ENCODE results near the gene RALGAPA2.

GRCh38 chr20:20367575-20368417 is 344.6 kb downstream of the RALGAPA2 start, which contains the start of gene INSM1:
- TF ChIP-seq MXI1 (IDR thresholded peaks at IDR 0.05; ENCODE audit: low read depth, low read length) = no peak
- TF ChIP-seq, protein P1, sequence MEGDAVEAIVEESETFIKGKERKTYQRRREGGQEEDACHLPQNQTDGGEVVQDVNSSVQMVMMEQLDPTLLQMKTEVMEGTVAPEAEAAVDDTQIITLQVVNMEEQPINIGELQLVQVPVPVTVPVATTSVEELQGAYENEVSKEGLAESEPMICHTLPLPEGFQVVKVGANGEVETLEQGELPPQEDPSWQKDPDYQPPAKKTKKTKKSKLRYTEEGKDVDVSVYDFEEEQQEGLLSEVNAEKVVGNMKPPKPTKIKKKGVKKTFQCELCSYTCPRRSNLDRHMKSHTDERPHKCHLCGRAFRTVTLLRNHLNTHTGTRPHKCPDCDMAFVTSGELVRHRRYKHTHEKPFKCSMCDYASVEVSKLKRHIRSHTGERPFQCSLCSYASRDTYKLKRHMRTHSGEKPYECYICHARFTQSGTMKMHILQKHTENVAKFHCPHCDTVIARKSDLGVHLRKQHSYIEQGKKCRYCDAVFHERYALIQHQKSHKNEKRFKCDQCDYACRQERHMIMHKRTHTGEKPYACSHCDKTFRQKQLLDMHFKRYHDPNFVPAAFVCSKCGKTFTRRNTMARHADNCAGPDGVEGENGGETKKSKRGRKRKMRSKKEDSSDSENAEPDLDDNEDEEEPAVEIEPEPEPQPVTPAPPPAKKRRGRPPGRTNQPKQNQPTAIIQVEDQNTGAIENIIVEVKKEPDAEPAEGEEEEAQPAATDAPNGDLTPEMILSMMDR (IDR thresholded peaks at IDR 0.05) = no peak
- TF ChIP-seq EZH2phosphoT487 (IDR thresholded peaks at IDR 0.05; ENCODE audit: borderline replicate concordance, low read depth) = no peak
- TF ChIP-seq TCF12 (IDR thresholded peaks at IDR 0.05) = no peak
- TF ChIP-seq YY1 (IDR thresholded peaks at IDR 0.05; ENCODE audit: low read depth) = no peak
- no peak for TF ChIP-seq TAF1 (IDR thresholded peaks at IDR 0.05; ENCODE audit: borderline replicate concordance, low read depth, low read length)
- TF ChIP-seq EP300 (IDR thresholded peaks at IDR 0.05; ENCODE audit: borderline replicate concordance in 1 of 2, low read depth in 1 of 2, low read length in 1 of 2) = no peak
- TF ChIP-seq, protein P2, sequence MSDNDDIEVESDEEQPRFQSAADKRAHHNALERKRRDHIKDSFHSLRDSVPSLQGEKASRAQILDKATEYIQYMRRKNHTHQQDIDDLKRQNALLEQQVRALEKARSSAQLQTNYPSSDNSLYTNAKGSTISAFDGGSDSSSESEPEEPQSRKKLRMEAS (IDR thresholded peaks at IDR 0.05; ENCODE audit: low read depth) = no peak
- TF ChIP-seq SMC3 (IDR thresholded peaks at IDR 0.05; ENCODE audit: low read depth, low read length) = no peak
- TF ChIP-seq RFX5 (IDR thresholded peaks at IDR 0.05; ENCODE audit: low read length) = no peak
- TF ChIP-seq JUND (IDR thresholded peaks at IDR 0.05) = no peak
